ENCODE data around the gene IZUMO2.

GRCh38 chr19:50152578-50152977 is 10.5 kb downstream of the IZUMO2 start:
- TF ChIP-seq CTCF (IDR thresholded peaks at IDR 0.05), result no peak
- no peak for TF ChIP-seq SIN3A (IDR thresholded peaks at IDR 0.05; ENCODE audit: borderline replicate concordance, low read depth, low read length)
- no peak for TF ChIP-seq MXI1 (IDR thresholded peaks at IDR 0.05; ENCODE audit: low read depth, low read length)
- no peak for TF ChIP-seq USF2 (IDR thresholded peaks at IDR 0.05; ENCODE audit: borderline replicate concordance, low read depth, low read length)
- no peak for TF ChIP-seq POLR2AphosphoS5 (IDR thresholded peaks at IDR 0.05; ENCODE audit: low read depth, low read length)
- TF ChIP-seq, protein P1, sequence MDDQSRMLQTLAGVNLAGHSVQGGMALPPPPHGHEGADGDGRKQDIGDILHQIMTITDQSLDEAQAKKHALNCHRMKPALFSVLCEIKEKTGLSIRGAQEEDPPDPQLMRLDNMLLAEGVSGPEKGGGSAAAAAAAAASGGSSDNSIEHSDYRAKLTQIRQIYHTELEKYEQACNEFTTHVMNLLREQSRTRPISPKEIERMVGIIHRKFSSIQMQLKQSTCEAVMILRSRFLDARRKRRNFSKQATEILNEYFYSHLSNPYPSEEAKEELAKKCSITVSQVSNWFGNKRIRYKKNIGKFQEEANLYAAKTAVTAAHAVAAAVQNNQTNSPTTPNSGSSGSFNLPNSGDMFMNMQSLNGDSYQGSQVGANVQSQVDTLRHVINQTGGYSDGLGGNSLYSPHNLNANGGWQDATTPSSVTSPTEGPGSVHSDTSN (IDR thresholded peaks at IDR 0.05), result no peak
- TF ChIP-seq RAD21 (IDR thresholded peaks at IDR 0.05; ENCODE audit: low read length), result no peak
- TF ChIP-seq EZH2phosphoT487 (IDR thresholded peaks at IDR 0.05; ENCODE audit: borderline replicate concordance, low read depth), result no peak
- TF ChIP-seq TAF1 (IDR thresholded peaks at IDR 0.05; ENCODE audit: borderline replicate concordance, low read depth, low read length), result no peak
- no peak for TF ChIP-seq USF1 (IDR thresholded peaks at IDR 0.05; ENCODE audit: borderline replicate concordance, low read depth)

Measured in SK-N-SH (cell line).